HEK293 (cell line): ENCODE measurements around the gene IZUMO2.

Source experiments
- BCL11B ChIP-seq: fragments of 450-650 bp; formaldehyde crosslinking; IDR thresholded peaks from 2 replicates; pipeline ENCODE4 v1.5.1; 2016; ENCODE audit warnings: low read depth, missing biosample characterization, missing genetic modification characterization
- GLIS1 ChIP-seq: fragments of 450-650 bp; formaldehyde crosslinking; IDR thresholded peaks from 2 replicates; pipeline ENCODE4 v1.5.1; 2016; ENCODE audit warnings: missing biosample characterization, missing genetic modification characterization
- HOXA7 ChIP-seq: sonication (generic); formaldehyde crosslinking; IDR thresholded peaks from 2 replicates; pipeline ENCODE4 v1.8.1; 2022; ENCODE audit warnings: missing genetic modification reagents, borderline replicate concordance
- REPIN1 ChIP-seq: fragments of 450-650 bp; formaldehyde crosslinking; IDR thresholded peaks from 2 replicates; pipeline ENCODE4 v1.5.1; 2017; ENCODE audit warnings: missing biosample characterization, missing genetic modification characterization, low read depth
- ZBTB48 ChIP-seq: fragments of 450-650 bp; formaldehyde crosslinking; IDR thresholded peaks from 2 replicates; pipeline ENCODE4 v1.5.1; 2016; ENCODE audit warnings: missing biosample characterization, missing genetic modification characterization
- ZNF214 ChIP-seq: fragments of 450-650 bp; formaldehyde crosslinking; IDR thresholded peaks from 2 replicates; pipeline ENCODE4 v1.5.1; 2017; ENCODE audit warnings: missing biosample characterization, mild to moderate bottlenecking, missing genetic modification characterization, borderline replicate concordance
- ZNF223 ChIP-seq: fragments of 450-650 bp; formaldehyde crosslinking; IDR thresholded peaks from 2 replicates; pipeline ENCODE4 v1.5.1; 2016; ENCODE audit warnings: missing biosample characterization, missing genetic modification characterization
- ZNF274 ChIP-seq, 2 experiments: fragments of 200-500 bp in 1 of 2; fragments of 450-650 bp in 1 of 2; sonication (Bioruptor generic) in 1 of 2; formaldehyde crosslinking in 1 of 2; IDR thresholded peaks; 2 replicates each; pipeline versions ENCODE4 v1.5.1 to v1.6.1; 2014 to 2016; ENCODE audit warnings: borderline replicate concordance in 1 of 2, inconsistent platforms in 1 of 2, low read length in 1 of 2, missing biosample characterization in 1 of 2, missing genetic modification characterization in 1 of 2
- ZNF302 ChIP-seq: fragments of 450-650 bp; formaldehyde crosslinking; IDR thresholded peaks from 2 replicates; pipeline ENCODE4 v1.5.1; 2016; ENCODE audit warnings: missing biosample characterization, missing genetic modification characterization, low read depth
- ZNF311 ChIP-seq: fragments of 450-650 bp; formaldehyde crosslinking; IDR thresholded peaks from 2 replicates; pipeline ENCODE4 v1.5.1; 2017; ENCODE audit warnings: missing biosample characterization, missing genetic modification characterization, borderline replicate concordance
- ZNF341 ChIP-seq: fragments of 450-650 bp; formaldehyde crosslinking; IDR thresholded peaks from 2 replicates; pipeline ENCODE4; 2016; ENCODE audit warnings: low read depth, missing biosample characterization, missing genetic modification characterization
- ZNF350 ChIP-seq: fragments of 450-650 bp; formaldehyde crosslinking; IDR thresholded peaks from 2 replicates; pipeline ENCODE4 v1.5.0; 2017; ENCODE audit warnings: missing biosample characterization, mild to moderate bottlenecking, missing genetic modification characterization
- ZNF37A ChIP-seq: fragments of 450-650 bp; IDR thresholded peaks from 2 replicates; pipeline ENCODE4 v1.5.1; 2018; ENCODE audit warnings: missing biosample characterization, missing genetic modification characterization
- ZNF404 ChIP-seq: fragments of 450-650 bp; formaldehyde crosslinking; IDR thresholded peaks from 2 replicates; pipeline ENCODE4 v1.5.1; 2017; ENCODE audit warnings: missing biosample characterization, missing genetic modification characterization
- ZNF530 ChIP-seq: fragments of 450-650 bp; formaldehyde crosslinking; IDR thresholded peaks from 2 replicates; pipeline ENCODE4 v1.5.1; 2016; ENCODE audit warnings: low read depth, missing biosample characterization, missing genetic modification characterization
- ZNF555 ChIP-seq: fragments of 450-650 bp; formaldehyde crosslinking; conservative IDR thresholded peaks from 2 replicates; pipeline ENCODE4 v1.5.1; 2017; ENCODE audit warnings: missing biosample characterization, mild to moderate bottlenecking, missing genetic modification characterization, inconsistent platforms
- ZNF571 ChIP-seq: fragments of 450-650 bp; formaldehyde crosslinking; IDR thresholded peaks from 2 replicates; pipeline ENCODE4 v1.5.0; 2017; ENCODE audit warnings: missing biosample characterization, missing genetic modification characterization
- ZNF776 ChIP-seq: fragments of 450-650 bp; formaldehyde crosslinking; IDR thresholded peaks from 2 replicates; pipeline ENCODE4 v1.5.0; 2017; ENCODE audit warnings: missing biosample characterization, missing genetic modification characterization, borderline replicate concordance
- ZNF792 ChIP-seq: fragments of 450-650 bp; formaldehyde crosslinking; IDR thresholded peaks from 2 replicates; pipeline ENCODE4 v1.5.1; 2016; ENCODE audit warnings: missing biosample characterization, missing genetic modification characterization
- ZNF830 ChIP-seq: fragments of 450-650 bp; IDR thresholded peaks from 2 replicates; pipeline ENCODE4 v1.5.0; 2018; ENCODE audit warnings: missing biosample characterization, missing genetic modification characterization, low read depth, mild to moderate bottlenecking, moderate library complexity
- TF ChIP-seq, protein P1 (sequence below): fragments of 450-650 bp; formaldehyde crosslinking; IDR thresholded peaks from 2 replicates; pipeline ENCODE4 v1.5.1; 2016; ENCODE audit warnings: missing biosample characterization, missing genetic modification characterization
- TF ChIP-seq, protein P2 (sequence below): fragments of 450-650 bp; formaldehyde crosslinking; IDR thresholded peaks from 2 replicates; pipeline ENCODE4 v1.5.1; 2016; ENCODE audit warnings: missing biosample characterization, missing genetic modification characterization
- TF ChIP-seq, protein P3 (sequence below): fragments of 450-650 bp; formaldehyde crosslinking; IDR thresholded peaks from 2 replicates; pipeline ENCODE4 v1.5.1; 2016; ENCODE audit warnings: missing biosample characterization, missing genetic modification characterization
- TF ChIP-seq, protein P4 (sequence below): fragments of 450-650 bp; formaldehyde crosslinking; IDR thresholded peaks from 2 replicates; pipeline ENCODE4 v1.5.1; 2017; ENCODE audit warnings: missing biosample characterization, missing genetic modification characterization
- TF ChIP-seq, protein P5 (sequence below): fragments of 450-650 bp; formaldehyde crosslinking; IDR thresholded peaks from 2 replicates; pipeline ENCODE4 v1.5.1; 2016; ENCODE audit warnings: missing biosample characterization, missing genetic modification characterization

The IZUMO2 gene

DNA sequence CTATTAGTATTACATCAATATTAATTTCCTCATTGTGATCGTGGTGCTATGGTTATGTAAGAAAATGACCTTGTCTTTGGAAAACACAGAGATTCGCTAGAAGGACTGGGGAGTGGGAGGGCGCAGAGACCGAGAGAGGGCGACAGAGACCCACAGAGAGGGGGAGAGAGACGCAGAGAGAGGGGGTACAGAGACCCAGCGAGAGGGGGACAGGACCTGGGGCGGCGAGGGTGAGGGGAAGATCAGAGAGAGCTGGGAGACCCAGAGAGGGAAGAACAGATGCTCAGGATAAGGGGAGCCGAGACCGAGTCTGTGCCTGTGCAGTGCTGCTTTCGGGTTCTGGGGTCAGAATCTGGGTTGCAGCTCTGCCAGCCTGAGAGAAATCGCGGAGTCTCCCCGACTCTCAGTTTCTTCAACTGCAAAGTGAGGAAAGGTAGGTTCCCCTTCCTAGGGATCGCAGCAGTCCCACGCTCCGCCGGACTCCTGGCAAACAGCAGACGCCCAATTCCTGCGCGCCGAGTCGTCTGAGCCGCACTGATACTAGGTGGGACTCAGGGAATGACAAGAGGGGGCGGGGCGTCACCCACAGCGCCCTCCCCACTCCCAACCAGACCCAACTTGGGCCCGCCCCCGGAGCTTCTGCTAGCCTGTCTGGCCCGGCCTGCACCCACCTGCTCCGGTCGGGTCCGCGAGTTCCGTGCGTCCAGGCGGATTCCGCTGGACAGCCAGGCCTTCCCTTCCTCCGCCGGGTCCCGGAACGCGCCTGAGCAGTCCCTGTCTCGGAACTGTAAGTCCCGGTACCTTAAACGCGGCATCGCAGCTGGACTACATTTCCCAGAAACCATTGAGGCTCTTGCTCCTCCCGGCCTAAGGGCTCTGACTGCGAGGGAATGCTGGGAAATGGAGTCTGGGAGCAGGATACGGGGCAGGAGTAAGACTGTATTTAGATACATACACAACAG is 15.3 kb downstream of the IZUMO2 start (continued):
- TF ChIP-seq, protein P1, sequence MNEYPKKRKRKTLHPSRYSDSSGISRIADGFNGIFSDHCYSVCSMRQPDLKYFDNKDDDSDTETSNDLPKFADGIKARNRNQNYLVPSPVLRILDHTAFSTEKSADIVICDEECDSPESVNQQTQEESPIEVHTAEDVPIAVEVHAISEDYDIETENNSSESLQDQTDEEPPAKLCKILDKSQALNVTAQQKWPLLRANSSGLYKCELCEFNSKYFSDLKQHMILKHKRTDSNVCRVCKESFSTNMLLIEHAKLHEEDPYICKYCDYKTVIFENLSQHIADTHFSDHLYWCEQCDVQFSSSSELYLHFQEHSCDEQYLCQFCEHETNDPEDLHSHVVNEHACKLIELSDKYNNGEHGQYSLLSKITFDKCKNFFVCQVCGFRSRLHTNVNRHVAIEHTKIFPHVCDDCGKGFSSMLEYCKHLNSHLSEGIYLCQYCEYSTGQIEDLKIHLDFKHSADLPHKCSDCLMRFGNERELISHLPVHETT: no peak
- TF ChIP-seq, protein P2, sequence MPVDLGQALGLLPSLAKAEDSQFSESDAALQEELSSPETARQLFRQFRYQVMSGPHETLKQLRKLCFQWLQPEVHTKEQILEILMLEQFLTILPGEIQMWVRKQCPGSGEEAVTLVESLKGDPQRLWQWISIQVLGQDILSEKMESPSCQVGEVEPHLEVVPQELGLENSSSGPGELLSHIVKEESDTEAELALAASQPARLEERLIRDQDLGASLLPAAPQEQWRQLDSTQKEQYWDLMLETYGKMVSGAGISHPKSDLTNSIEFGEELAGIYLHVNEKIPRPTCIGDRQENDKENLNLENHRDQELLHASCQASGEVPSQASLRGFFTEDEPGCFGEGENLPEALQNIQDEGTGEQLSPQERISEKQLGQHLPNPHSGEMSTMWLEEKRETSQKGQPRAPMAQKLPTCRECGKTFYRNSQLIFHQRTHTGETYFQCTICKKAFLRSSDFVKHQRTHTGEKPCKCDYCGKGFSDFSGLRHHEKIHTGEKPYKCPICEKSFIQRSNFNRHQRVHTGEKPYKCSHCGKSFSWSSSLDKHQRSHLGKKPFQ: no peak
- no peak for TF ChIP-seq ZNF274 (IDR thresholded peaks at IDR 0.05; ENCODE audit: low read length)
- no peak for TF ChIP-seq ZNF274 (tag by site-specific recombination; IDR thresholded peaks at IDR 0.05; ENCODE audit: borderline replicate concordance)
- no peak for TF ChIP-seq ZNF830 (tag by site-specific recombination)
- TF ChIP-seq ZBTB48: peak; percentile 64; the same call in 1 of the 2 replicates
- TF ChIP-seq BCL11B (tag by site-specific recombination): no peak
- peak; percentile 96 for TF ChIP-seq ZNF792 (tag by site-specific recombination)
- TF ChIP-seq ZNF776 (tag by site-specific recombination): no peak
- TF ChIP-seq ZNF530 (tag by site-specific recombination): no peak
- TF ChIP-seq ZNF214: no peak
- TF ChIP-seq ZNF404 (tag by site-specific recombination): no peak
- TF ChIP-seq REPIN1 (tag by site-specific recombination): no peak
- no peak for TF ChIP-seq GLIS1 (tag by site-specific recombination)
- TF ChIP-seq, protein P3, sequence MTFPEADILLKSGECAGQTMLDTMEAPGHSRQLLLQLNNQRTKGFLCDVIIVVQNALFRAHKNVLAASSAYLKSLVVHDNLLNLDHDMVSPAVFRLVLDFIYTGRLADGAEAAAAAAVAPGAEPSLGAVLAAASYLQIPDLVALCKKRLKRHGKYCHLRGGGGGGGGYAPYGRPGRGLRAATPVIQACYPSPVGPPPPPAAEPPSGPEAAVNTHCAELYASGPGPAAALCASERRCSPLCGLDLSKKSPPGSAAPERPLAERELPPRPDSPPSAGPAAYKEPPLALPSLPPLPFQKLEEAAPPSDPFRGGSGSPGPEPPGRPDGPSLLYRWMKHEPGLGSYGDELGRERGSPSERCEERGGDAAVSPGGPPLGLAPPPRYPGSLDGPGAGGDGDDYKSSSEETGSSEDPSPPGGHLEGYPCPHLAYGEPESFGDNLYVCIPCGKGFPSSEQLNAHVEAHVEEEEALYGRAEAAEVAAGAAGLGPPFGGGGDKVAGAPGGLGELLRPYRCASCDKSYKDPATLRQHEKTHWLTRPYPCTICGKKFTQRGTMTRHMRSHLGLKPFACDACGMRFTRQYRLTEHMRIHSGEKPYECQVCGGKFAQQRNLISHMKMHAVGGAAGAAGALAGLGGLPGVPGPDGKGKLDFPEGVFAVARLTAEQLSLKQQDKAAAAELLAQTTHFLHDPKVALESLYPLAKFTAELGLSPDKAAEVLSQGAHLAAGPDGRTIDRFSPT (tag by site-specific recombination): no peak
- TF ChIP-seq, protein P4, sequence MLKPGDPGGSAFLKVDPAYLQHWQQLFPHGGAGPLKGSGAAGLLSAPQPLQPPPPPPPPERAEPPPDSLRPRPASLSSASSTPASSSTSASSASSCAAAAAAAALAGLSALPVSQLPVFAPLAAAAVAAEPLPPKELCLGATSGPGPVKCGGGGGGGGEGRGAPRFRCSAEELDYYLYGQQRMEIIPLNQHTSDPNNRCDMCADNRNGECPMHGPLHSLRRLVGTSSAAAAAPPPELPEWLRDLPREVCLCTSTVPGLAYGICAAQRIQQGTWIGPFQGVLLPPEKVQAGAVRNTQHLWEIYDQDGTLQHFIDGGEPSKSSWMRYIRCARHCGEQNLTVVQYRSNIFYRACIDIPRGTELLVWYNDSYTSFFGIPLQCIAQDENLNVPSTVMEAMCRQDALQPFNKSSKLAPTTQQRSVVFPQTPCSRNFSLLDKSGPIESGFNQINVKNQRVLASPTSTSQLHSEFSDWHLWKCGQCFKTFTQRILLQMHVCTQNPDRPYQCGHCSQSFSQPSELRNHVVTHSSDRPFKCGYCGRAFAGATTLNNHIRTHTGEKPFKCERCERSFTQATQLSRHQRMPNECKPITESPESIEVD (tag by site-specific recombination): no peak
- TF ChIP-seq, protein P5, sequence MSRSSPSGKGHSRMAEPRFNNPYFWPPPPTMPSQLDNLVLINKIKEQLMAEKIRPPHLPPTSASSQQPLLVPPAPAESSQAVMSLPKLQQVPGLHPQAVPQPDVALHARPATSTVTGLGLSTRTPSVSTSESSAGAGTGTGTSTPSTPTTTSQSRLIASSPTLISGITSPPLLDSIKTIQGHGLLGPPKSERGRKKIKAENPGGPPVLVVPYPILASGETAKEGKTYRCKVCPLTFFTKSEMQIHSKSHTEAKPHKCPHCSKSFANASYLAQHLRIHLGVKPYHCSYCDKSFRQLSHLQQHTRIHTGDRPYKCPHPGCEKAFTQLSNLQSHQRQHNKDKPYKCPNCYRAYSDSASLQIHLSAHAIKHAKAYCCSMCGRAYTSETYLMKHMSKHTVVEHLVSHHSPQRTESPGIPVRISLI (tag by site-specific recombination): no peak
- no peak for TF ChIP-seq ZNF571 (tag by site-specific recombination)
- no peak for TF ChIP-seq ZNF311
- TF ChIP-seq ZNF555 (tag by site-specific recombination): no peak
- no peak for TF ChIP-seq ZNF302 (tag by site-specific recombination)
- no peak for TF ChIP-seq ZNF223 (tag by site-specific recombination)
- TF ChIP-seq ZNF37A: no peak
- no peak for TF ChIP-seq HOXA7 (CRISPR knock-in tag)
- no peak for TF ChIP-seq ZNF350 (tag by site-specific recombination)
- no peak for TF ChIP-seq ZNF341 (tag by site-specific recombination)
